GM21367 (cell line): ENCODE data around the gene SYT2.
"Not testable (repeated sequence)": the region's sequence is repeated elsewhere in the genome, so short reads cannot be mapped to it uniquely, and the experiment has no call there.

Experiments used
- ATAC-seq: cut with Tn5 transposase; IDR thresholded peaks from one replicate; pipeline ENCODE4 v1.9.1; 2021; ENCODE audit not compliant: unreplicated experiment

SYT2 gene

GRCh38 chr1:202625416-202626360 lies 84.6 kb downstream of the SYT2 start:
- peak; percentile 44 for ATAC-seq

DNA sequence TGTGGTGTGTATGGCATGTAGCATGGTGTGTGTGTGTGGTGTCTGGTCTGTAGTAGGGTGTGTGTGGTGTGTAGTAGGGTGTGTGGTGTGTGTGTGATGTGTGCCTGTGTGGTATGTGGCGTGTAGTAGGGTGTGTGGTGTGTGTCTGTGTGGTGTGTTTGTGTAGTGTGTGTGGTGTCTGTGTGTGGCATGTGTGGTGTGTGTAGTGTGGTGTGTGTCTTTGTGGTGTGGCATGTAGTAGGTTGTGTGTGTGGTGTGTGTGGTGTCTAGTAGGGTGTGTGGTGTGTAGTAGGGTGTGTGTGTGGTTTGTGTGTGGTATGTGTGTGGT lies 85.5 kb downstream of the SYT2 start:
- no peak for ATAC-seq

DNA sequence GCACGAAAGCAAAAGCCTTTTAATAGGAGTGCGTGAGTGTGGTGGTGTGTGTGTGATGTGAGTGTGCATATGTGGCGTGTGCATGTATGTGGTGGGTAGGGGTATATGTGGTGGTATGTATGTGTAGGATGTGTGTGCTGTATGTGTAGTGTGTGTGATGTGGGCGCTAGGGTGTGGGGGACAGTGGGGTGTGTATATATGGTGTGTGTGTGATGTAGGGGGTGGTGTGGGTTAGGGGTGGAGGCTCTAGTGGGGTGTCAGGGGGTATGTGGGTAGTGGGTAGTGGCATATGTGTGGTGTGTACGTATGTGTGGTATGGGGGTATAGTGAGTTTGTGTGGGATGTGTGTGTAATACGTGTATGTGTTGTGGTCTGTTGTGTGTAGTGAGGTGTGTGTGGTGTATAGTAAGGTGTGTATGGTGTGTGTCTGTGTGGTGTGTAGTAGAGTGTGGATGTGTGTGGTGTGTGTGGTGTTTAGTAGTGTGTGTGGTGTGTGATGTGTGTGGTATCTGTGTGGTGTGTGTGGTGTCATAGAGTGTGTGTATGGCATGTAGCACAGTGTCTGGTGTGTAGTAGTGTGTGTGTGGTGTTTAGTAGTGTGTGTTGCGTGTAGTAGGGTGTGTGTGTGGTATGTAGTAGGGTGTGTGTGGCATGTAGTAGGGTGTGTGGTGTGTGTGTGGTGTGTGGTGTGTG lies 86.0 kb downstream of the SYT2 start:
- no peak for ATAC-seq

GRCh38 chr1:202623476-202623875 lies 86.8 kb downstream of the SYT2 start:
- ATAC-seq: not testable (repeated sequence)

DNA sequence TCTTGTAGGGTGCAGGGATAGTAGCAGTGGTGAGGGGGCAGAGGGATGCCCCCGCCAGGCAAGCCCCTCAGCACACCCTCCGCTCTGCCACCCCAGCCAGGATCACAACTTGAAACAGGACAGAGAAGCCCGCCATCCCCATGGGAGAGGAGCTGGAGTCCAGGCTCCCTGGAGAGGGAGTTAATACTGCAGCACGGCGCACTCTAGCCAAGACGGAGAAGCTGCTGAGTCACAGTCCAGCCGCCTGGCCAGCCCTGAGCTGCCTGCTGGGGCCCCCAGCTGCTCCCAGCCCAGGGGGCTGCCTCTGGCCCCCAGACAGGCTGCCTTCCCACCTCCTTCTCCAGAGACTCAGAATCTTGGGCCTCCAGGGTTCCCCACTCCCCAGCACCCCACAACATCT lies 87.2 kb downstream of the SYT2 start:
- no peak for ATAC-seq

DNA sequence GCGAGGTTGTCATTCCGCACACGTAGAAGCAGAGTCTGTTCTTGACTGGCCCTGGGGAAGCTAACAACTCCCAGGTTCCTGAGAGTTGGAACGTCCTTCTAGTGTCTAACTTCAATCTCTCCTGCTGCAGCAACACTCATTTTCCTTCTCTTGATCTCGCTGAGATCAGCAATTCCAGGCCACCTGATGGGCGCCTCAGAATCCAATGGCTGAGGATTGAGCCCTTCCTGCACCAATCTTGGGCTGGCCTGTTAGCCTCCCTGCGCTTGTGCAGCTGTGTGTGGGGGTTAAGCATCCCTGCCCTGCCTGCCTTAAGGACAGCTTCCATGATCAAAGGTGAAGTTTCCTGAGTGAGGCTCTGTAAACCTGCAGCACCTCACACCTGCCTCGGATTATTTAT lies 87.9 kb downstream of the SYT2 start:
- no peak for ATAC-seq

- no peak for ATAC-seq
These were observed 88.8 kb downstream of the SYT2 start for GRCh38 chr1:202621446-202621845.

DNA sequence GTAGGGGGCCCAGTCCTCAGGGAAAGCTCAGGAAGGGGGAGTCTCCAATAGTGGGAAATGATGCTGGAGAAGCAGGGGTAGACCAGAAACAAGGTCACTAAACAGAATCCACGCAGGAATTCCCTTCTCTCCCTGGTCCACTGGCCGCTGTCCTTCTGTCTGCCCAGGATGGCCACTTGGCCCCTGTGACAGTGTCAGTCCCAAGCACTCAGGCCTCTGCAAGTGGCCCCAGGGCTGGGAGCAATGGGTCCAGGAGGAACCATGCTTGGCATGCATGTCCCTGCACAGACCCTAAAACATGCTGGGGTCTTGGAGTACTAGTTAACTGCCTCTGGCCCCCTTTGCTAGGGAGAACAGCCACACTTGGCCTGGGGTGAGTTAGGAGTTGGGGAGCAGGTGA lies 90.2 kb downstream of the SYT2 start:
- not testable (repeated sequence) for ATAC-seq

DNA sequence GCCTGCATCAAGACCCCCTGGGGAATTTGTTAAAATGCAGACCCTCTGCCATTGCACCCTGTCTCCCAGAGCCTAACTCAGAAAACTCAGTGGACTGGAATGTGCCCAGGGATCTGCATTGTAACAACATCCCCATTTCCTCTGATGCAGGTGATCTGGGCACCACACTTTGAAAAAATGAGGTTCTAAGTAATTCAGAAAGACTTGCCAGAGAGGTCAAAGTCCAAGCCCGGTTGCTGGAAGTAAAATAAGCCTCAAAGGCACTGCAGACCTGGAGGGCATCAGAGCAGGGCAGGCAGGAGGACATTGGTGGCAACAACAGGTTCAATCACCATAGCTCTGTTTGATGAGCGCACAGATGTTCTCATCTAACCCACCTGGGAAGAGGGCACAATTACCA lies 90.7 kb downstream of the SYT2 start:
- no peak for ATAC-seq

DNA sequence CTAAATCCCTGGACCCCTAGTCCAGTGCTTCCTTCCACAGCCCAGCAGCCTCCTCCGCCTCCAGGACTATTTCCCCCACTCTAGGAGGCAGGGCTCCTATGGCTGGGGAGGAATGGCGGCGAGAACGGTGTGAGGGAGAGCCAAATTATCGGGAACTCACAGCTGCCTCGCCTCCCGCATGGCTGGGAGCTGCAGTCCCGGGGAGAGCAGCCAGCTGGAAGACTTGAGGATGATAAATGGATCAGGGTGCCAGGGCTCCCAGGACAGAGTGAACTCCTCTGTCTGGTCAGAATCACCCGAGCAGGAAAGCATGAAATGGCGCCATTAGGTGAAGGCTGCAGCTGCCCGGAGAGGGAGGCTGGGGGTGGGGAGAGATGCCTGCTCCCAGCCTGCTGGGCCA lies 91.2 kb downstream of the SYT2 start:
- not testable (repeated sequence) for ATAC-seq

GRCh38 chr1:202616355-202616915 lies 93.8 kb downstream of the SYT2 start:
- ATAC-seq: no peak

DNA sequence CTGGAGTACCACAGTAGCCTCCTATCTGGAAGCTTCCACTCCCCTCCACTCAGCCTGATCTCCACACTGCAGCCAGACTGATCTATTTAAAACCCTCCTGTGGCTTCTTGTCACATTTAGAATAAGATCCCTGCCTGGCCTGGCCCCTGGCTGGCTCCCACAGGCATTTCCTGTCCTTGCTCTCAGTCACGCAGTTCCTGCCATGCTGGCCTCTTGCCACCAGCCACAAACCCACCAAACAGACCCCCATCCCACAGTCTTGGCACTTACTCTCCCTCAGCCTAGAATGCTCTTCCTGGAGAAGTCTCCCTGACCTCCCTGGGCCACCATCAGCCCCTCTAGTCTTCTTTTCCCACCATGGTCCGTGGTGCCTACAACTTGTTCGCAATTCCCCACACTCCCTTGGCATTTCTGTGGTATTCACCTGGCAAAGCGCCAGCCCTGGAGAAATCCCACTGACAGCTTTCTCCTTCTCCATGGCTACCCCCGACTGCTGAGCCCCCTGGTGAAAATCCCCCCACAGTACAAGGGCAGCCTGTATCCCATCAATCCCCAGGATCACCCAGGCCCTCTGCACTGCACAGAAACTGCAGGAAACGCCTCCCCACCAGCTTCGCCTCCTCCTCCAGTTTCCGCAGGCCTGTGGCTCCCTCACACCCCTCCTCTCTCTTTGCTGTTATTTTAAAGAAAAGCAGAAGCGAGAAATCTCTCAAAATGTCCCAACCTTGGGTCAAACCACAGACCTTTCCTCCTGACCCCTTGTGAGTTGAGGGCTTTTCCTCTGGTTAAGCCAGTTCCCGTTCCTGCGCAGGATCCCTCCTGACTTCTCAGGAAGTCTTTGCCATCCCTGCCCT lies 94.5 kb downstream of the SYT2 start:
- ATAC-seq: peak; percentile 69

- not testable (repeated sequence) for ATAC-seq
These were observed 95.1 kb downstream of the SYT2 start for GRCh38 chr1:202615208-202615500.

- not testable (repeated sequence) for ATAC-seq
These were observed 95.7 kb downstream of the SYT2 start for GRCh38 chr1:202614363-202615207.

DNA sequence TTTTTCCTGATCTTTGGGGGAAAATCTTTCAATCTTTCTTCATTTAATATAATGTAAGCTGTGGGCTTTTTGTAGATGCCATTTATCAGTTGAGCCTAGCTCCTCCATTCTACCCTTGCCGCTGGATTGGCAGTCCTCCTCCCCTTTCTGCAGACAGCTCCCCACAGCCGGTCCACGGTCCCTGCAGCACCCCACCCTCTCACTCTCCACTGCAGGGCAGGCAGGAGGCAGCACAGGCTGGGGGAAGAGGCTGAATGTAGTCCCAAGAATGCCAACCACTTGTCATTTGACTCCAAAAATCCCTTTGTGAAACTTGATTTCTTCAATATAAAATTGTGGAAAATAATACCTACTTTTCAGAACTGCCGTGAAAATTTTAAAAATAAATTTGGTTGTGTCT lies 96.7 kb downstream of the SYT2 start:
- ATAC-seq: no peak

- not testable (repeated sequence) for ATAC-seq
These were observed 98.2 kb downstream of the SYT2 start for GRCh38 chr1:202612036-202612435.

GRCh38 chr1:202605515-202605914 lies 104.7 kb downstream of the SYT2 start:
- no peak for ATAC-seq

GRCh38 chr1:202603435-202603834 lies 106.8 kb downstream of the SYT2 start:
- ATAC-seq: no peak

GRCh38 chr1:202600432-202601041 lies 109.7 kb downstream of the SYT2 start:
- no peak for ATAC-seq
